Activated CD4-positive, alpha-beta T cell treated with anti-CD3 and anti-CD28 coated beads for 36 hours (primary cell): Measurements from ENCODE around the gene ST6GAL2. TPM values are rescaled to one million over a fixed set of nuclear protein-coding genes. Genes with fewer than 3 reads are reported as not detected.

ENCODE experiments used
- ATAC-seq: fragments of 200-7000 bp; cut with Tn5 transposase; one replicate; pipeline ENCODE4 v1.10.0; 2021; ENCODE audit warnings: mild to moderate bottlenecking, moderate library complexity
- CTCF ChIA-PET: fragments of 350-600 bp; sonication (Branson Sonifier 250); formaldehyde crosslinking; loops from one replicate; lab custom pipeline; 2021; ENCODE audit warnings: antibody characterized with exemption; lab: Charles Lee
- POLR2A ChIA-PET: fragments of 350-600 bp; sonication (Branson Sonifier 250); formaldehyde crosslinking; loops from one replicate; lab custom pipeline; 2021; ENCODE audit warnings: antibody characterized with exemption, inconsistent platforms; lab: Charles Lee
- DNase-seq: peaks from one replicate; pipeline ENCODE4 v3.0.0-alpha.2; 2020
- H3K27ac Mint-ChIP-seq: one replicate; pipeline ENCODE4 v1.8.0; 2021; ENCODE audit warnings: mixed read lengths
- H3K27me3 Mint-ChIP-seq: one replicate; pipeline ENCODE4 v1.8.0; 2021; ENCODE audit warnings: mixed read lengths
- H3K36me3 Mint-ChIP-seq: one replicate; pipeline ENCODE4 v1.8.0; 2021; ENCODE audit warnings: low read depth, mixed read lengths
- H3K4me1 Mint-ChIP-seq: one replicate; pipeline ENCODE4 v1.8.0; 2021; ENCODE audit warnings: mixed read lengths
- H3K4me3 Mint-ChIP-seq: one replicate; pipeline ENCODE4 v1.8.0; 2021; ENCODE audit warnings: mild to moderate bottlenecking, moderate library complexity, mixed read lengths
- H3K9me3 Mint-ChIP-seq: one replicate; pipeline ENCODE4 v1.8.0; 2021; ENCODE audit warnings: low read depth, mixed read lengths
- intact Hi-C, 2 experiments: fragments of 100-400 bp; cut with DNase I in 1 of 2; cut with micrococcal nuclease in 1 of 2; formaldehyde crosslinking; loops; one replicate each; pipeline versions ENCODE4 v1.14.2 to v1.15.1; 2022 to 2024; cut with DNase I, micrococcal nuclease
- total RNA-seq, 2 experiments: library from RNA; stranded (reverse); gene quantifications; one replicate each; pipeline ENCODE4 v1.2.3, GENCODE V29; 2021

Gene ST6GAL2, protein sequence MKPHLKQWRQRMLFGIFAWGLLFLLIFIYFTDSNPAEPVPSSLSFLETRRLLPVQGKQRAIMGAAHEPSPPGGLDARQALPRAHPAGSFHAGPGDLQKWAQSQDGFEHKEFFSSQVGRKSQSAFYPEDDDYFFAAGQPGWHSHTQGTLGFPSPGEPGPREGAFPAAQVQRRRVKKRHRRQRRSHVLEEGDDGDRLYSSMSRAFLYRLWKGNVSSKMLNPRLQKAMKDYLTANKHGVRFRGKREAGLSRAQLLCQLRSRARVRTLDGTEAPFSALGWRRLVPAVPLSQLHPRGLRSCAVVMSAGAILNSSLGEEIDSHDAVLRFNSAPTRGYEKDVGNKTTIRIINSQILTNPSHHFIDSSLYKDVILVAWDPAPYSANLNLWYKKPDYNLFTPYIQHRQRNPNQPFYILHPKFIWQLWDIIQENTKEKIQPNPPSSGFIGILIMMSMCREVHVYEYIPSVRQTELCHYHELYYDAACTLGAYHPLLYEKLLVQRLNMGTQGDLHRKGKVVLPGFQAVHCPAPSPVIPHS
- not detected for total RNA-seq

- peaks cover 4% of the 10 kb centered on the region for H3K4me1 Mint-ChIP-seq
- ChIA-PET POLR2A (no interaction called here), CTCF (interaction anchor here (0.6 kb wide), 1 partner anchor 1692 kb away, joined by 3 read pairs; no protein-coding TSS in a partner anchor)
- intact Hi-C loops = no loop called here
- no peak within 1 kb of the TSS for H3K27ac Mint-ChIP-seq
- H3K9me3 Mint-ChIP-seq = no peaks in the 10 kb centered on the region
- peak within 1 kb of the TSS; percentile 10 for H3K4me3 Mint-ChIP-seq
- DNase-seq = peak; percentile 17
- H3K27me3 Mint-ChIP-seq = peaks cover 34% of the 10 kb centered on the region
- no peaks in the 10 kb centered on the region for H3K36me3 Mint-ChIP-seq
- no peak for ATAC-seq
Observed at GRCh38 chr2:106885971-106886915, at the start of gene ST6GAL2. TSS of gene ST6GAL2 (minus strand) at chr2:106886167. CDS start at chr2:106843977, 42,190 bp downstream.

GRCh38 chr2:106932644-106933043, 46.7 kb upstream of the ST6GAL2 start:
- Mint-ChIP-seq H3K27me3 (peaks cover 2% of the 10 kb centered on the region), H3K4me3 (no peak overlapping the region), H3K27ac (no peak overlapping the region), H3K9me3 (peaks cover 9% of the 10 kb centered on the region), H3K36me3 (no peaks in the 10 kb centered on the region), H3K4me1 (no peaks in the 10 kb centered on the region)
- ATAC-seq (no peak), DNase-seq (no peak)
- ChIA-PET POLR2A (no interaction called here), CTCF (no interaction called here)
- intact Hi-C loops = no loop called here

DNA sequence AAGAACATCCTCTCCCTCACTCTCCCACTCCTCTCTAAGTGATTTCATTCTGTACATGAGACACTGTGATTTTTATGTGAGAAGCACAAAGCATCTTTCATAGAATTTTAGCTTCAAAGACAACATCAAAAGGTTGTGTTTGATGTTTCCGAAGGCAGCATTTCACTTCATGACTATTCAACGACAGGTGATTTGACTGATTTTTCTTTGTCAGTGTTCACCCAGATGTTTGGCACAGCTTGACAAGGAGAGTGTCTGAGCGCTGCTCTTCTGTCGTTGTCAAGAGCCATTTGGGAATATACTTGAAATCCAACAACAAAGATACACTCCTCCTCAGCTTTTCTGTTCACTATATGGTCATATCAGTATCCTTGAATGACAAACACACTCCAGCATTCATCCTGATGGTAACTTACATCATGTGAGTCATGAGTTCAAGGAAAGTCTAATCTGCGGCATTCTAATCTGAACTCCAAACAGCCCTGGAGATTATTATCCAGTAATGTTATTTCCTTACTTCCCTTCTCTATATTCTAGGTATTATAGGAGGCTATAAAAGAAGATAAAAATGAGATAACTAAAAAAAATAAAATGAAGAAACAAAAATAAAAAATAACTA, 45.9 kb upstream of the ST6GAL2 start:
- POLR2A ChIA-PET = no interaction called here
- no peak for ATAC-seq
- no peaks in the 10 kb centered on the region for H3K36me3 Mint-ChIP-seq
- no peak for DNase-seq
- H3K4me1 Mint-ChIP-seq = no peaks in the 10 kb centered on the region
- no peaks in the 10 kb centered on the region for H3K27me3 Mint-ChIP-seq
- intact Hi-C loops = no loop called here
- no peak overlapping the region for H3K4me3 Mint-ChIP-seq
- no peak overlapping the region for H3K27ac Mint-ChIP-seq
- H3K9me3 Mint-ChIP-seq = peaks cover 7% of the 10 kb centered on the region
- CTCF ChIA-PET = no interaction called here

- intact Hi-C loops = no loop called here
- ATAC-seq (no peak), DNase-seq (no peak)
- Mint-ChIP-seq H3K9me3 (peaks cover 3% of the 10 kb centered on the region), H3K27me3 (no peaks in the 10 kb centered on the region), H3K27ac (no peak overlapping the region), H3K36me3 (no peaks in the 10 kb centered on the region), H3K4me1 (no peaks in the 10 kb centered on the region), H3K4me3 (no peak overlapping the region)
- CTCF ChIA-PET = no interaction called here
- POLR2A ChIA-PET = no interaction called here
Observed at GRCh38 chr2:106921451-106921850, 35.5 kb upstream of the ST6GAL2 start.

- no peak overlapping the region for H3K27ac Mint-ChIP-seq
- no peaks in the 10 kb centered on the region for H3K27me3 Mint-ChIP-seq
- no peaks in the 10 kb centered on the region for H3K36me3 Mint-ChIP-seq
- H3K4me3 Mint-ChIP-seq = no peak overlapping the region
- ChIA-PET POLR2A (no interaction called here), CTCF (interaction anchor here (0.8 kb wide), 1 partner anchor 58 kb away, joined by 4 read pairs; no protein-coding TSS in a partner anchor)
- H3K4me1 Mint-ChIP-seq = no peaks in the 10 kb centered on the region
- no peak for ATAC-seq
- intact Hi-C loops = no loop called here
- peaks cover 2% of the 10 kb centered on the region for H3K9me3 Mint-ChIP-seq
- no peak for DNase-seq
Observed at GRCh38 chr2:106919012-106919411, 33.0 kb upstream of the ST6GAL2 start.

DNA sequence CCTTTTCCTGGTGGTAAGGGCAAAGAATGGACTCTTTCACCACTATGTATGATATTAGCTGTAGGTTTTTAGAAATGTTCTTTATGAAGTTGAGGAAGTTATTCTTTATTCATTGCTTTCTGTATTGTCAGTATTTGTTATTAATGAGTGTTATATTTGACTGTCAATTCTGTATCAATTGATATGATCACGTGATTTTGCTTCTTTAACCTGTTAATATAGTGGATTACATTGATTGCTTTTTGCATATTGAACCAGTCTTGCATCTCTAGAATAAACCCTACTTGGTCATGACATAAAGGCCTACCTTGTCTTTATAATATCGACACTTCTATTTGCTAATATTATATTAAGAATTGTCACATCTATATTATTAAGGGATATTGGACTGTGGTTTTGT, 18.3 kb upstream of the ST6GAL2 start:
- no peaks in the 10 kb centered on the region for H3K4me1 Mint-ChIP-seq
- ATAC-seq (no peak), DNase-seq (no peak)
- no peak overlapping the region for H3K27ac Mint-ChIP-seq
- H3K4me3 Mint-ChIP-seq = no peak overlapping the region
- ChIA-PET POLR2A (no interaction called here), CTCF (no interaction called here)
- peaks cover 6% of the 10 kb centered on the region for H3K27me3 Mint-ChIP-seq
- no peaks in the 10 kb centered on the region for H3K36me3 Mint-ChIP-seq
- intact Hi-C loops = no loop called here
- peaks cover 5% of the 10 kb centered on the region for H3K9me3 Mint-ChIP-seq

DNA sequence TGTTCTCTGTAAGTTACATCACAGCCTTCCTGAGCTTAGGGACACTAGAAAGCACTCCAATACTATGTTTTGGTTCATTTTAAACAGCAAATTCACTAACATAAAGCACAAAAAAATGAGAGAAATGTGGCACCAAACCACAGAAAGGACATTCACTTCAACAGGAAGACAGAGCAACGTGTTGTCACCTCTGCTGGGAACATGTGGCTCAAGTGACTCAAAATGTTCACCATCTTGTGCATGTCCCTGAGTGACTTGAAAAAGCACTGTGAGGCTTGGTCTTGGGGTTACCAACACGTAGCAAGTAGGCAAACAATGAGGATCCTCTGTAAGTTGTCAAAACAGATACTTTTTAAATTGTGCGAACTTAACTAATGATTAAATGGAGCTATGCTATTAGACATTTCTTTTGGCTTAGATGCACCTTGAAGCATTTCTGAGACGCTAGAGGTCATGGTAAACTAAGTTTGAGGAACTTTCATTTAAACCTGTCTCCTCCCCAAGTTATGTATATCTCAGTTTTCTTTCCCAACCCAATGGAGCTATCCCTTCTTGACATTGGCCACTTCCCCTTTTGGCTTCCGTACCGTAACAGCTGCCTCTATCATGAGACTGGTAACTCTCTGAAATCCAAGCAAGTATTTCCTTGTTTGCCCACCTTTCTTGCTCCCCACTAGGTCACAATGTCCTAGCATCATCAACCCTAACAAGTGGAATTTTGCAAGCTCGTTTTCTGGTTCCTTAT, 14.0 kb upstream of the ST6GAL2 start:
- H3K9me3 Mint-ChIP-seq = peaks cover 5% of the 10 kb centered on the region
- H3K27me3 Mint-ChIP-seq = peaks cover 1% of the 10 kb centered on the region
- ChIA-PET POLR2A (no interaction called here), CTCF (no interaction called here)
- H3K27ac Mint-ChIP-seq = no peak overlapping the region
- H3K36me3 Mint-ChIP-seq = no peaks in the 10 kb centered on the region
- H3K4me1 Mint-ChIP-seq = no peaks in the 10 kb centered on the region
- intact Hi-C loops = no loop called here
- DNase-seq = no peak
- ATAC-seq = no peak
- H3K4me3 Mint-ChIP-seq = no peak overlapping the region

DNA sequence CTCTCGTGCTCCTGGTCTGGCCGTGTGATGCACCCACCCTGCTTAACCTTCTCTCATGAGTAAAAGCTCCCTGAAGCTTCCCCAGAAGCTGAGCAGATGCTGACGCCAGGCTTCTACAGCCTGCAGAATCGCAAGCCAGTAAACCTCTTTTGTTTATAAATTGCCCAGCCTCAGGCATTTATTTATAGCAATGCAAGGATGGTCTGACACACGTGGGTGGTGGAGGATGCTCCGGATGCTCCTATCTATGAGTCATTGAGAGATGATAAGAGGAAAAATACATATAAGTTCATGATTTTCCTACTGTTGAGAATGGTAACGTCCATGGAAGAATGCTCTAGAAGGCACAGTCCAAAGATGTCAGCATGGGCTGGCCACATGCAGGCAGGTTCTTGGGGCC, 8.6 kb upstream of the ST6GAL2 start:
- Mint-ChIP-seq H3K9me3 (no peaks in the 10 kb centered on the region), H3K4me1 (no peaks in the 10 kb centered on the region), H3K36me3 (no peaks in the 10 kb centered on the region), H3K4me3 (no peak overlapping the region), H3K27me3 (peaks cover 4% of the 10 kb centered on the region), H3K27ac (no peak overlapping the region)
- intact Hi-C loops = no loop called here
- ATAC-seq (no peak), DNase-seq (no peak)
- ChIA-PET CTCF (no interaction called here), POLR2A (no interaction called here)

- ATAC-seq (no peak), DNase-seq (no peak)
- no peaks in the 10 kb centered on the region for H3K4me1 Mint-ChIP-seq
- peaks cover 8% of the 10 kb centered on the region for H3K27me3 Mint-ChIP-seq
- H3K9me3 Mint-ChIP-seq = no peaks in the 10 kb centered on the region
- POLR2A ChIA-PET = interaction anchor here (0.6 kb wide), 1 partner anchor 40 kb away, joined by 3 read pairs; no protein-coding TSS in a partner anchor
- H3K36me3 Mint-ChIP-seq = no peaks in the 10 kb centered on the region
- CTCF ChIA-PET = no interaction called here
- no peak overlapping the region for H3K4me3 Mint-ChIP-seq
- intact Hi-C loops = no loop called here
- H3K27ac Mint-ChIP-seq = no peak overlapping the region
Observed at GRCh38 chr2:106892048-106892447, 6.1 kb upstream of the ST6GAL2 start.

DNA sequence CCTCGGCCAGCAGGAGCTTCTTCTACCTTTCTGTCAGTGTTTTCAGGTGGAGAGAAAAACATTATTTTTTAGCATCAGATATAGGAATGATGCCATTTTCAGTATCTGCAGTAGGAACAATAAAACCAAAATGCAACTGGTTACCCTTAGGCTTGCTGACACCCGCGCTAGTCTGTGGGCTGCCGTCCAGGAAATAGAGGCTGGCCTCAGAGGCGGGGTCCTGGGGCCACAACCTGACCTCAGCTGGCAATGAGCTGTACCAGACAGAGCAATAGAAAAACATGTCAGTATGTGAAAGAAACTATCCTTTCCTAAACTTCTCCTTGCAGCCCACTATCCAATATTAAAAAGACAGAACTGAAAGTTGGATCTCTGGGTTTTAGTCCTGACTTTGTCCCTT, 4.6 kb upstream of the ST6GAL2 start:
- intact Hi-C loops = no loop called here
- CTCF ChIA-PET = no interaction called here
- ATAC-seq (no peak), DNase-seq (no peak)
- H3K4me3 Mint-ChIP-seq = no peak overlapping the region
- H3K27me3 Mint-ChIP-seq = peaks cover 12% of the 10 kb centered on the region
- POLR2A ChIA-PET = no interaction called here
- H3K4me1 Mint-ChIP-seq = peaks cover 3% of the 10 kb centered on the region
- H3K27ac Mint-ChIP-seq = no peak overlapping the region
- H3K36me3 Mint-ChIP-seq = no peaks in the 10 kb centered on the region
- no peaks in the 10 kb centered on the region for H3K9me3 Mint-ChIP-seq
